NCI-H2171 treated with DMSO at 0.1 percent for 48 hours (cell line): ENCODE results near the gene CROCC.
"Not testable (repeated sequence)": the region's sequence is repeated elsewhere in the genome, so short reads cannot be mapped to it uniquely, and the experiment has no call there.

Experiments
- DNase-seq: peaks from one replicate; lab custom pipeline; 2025; lab: John Stamatoyannopoulos, UW

Gene CROCC

DNA sequence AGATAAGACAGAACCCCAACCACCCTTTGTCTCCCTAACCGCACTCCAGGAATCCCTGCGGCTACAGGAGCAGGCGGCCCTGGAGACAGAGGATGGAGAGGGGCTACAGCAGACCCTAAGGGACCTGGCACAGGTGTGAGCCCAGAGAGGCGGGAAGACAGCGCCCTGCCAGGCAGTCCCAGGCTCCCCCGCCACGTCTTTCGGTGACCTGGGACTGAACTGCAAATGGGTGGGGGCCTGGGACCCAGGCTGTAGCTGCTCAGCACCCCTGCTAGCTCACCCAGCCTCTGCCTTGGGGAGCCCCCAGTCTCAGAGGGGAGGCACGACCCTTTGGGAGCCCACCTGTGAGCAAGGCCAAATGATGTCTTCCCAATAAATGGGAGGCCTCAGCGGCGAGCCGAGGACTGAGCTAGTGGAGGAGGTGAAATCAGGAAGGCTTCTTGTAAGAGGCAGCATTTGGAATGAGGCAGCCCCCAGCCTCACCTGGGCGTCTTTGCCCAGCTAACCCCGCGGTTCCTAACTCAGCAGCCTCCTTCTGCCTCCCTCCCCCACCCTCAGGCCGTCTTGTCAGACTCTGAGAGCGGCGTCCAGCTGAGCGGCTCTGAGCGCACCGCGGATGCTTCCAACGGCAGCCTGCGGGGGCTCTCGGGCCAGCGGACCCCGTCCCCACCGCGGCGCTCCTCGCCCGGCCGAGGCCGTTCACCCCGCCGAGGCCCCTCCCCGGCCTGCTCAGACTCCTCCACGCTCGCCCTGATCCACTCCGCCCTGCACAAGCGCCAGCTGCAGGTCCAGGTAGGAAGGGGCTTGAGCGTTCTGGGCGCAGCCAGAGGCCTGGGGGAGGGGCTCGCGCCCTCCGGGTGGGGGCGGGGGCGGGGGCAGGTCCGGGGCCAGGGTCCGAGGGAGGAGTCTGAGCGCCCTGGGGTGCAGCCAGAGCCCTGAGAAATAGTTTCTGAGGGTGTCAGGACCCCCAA is 16.9 kb downstream of the CROCC start:
- DNase-seq, result no peak

- DNase-seq, result not testable (repeated sequence)
Observed at GRCh38 chr1:16939386-16940180, 17.9 kb downstream of the CROCC start.

DNA sequence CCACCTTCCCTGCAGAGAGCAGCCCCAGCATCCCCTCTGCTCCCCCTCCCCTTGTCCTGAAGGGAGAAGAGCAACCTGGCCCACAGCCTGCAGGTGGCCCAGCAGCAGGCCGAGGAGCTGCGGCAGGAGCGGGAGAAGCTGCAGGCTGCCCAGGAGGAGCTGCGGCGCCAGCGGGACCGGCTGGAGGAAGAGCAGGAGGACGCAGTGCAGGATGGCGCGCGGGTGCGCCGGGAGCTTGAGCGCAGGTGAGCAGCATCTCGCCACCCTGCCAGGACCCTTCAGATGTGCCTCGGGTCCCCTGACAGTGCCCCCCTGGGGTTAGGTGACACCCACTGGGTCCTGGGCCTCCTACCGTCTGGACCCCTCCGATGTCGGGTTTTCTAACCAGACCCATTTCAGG is 22.3 kb downstream of the CROCC start:
- DNase-seq, result no peak

DNA sequence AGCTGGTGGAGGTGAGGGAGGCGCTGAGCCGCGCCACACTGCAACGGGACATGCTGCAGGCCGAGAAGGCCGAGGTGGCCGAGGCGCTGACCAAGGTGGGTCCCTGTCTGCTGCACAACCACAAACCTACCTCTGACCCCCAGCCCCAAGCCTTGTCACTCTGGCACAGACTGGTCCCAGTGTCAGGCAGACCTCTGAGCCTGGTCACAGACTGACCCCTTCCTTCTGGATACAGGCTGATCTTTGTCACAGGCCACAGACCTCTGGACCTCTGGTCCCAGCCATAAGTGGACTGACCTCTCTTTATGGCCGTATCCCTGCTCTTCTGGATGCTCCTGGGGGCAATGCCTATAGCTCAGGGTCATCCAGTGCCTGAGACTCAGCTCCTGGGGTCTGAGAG is 23.8 kb downstream of the CROCC start:
- DNase-seq, result not testable (repeated sequence)

DNA sequence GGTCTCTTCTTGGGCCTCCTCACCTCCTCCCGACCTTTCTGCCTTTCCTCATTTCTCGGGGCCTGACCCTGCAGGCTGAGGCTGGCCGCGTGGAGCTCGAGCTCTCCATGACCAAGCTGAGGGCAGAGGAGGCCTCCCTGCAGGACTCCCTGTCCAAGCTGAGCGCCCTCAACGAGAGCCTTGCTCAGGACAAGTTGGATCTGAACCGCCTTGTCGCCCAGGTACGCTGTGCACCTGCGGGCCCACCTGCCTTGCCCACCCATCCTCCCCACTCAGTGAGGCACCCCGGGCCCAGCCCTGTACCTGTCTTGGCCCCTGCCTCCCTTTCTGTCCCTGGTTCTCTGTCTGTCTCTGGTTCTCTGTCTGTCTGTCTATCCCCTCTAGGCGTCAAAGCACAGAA is 24.5 kb downstream of the CROCC start:
- DNase-seq, result not testable (repeated sequence)

DNA sequence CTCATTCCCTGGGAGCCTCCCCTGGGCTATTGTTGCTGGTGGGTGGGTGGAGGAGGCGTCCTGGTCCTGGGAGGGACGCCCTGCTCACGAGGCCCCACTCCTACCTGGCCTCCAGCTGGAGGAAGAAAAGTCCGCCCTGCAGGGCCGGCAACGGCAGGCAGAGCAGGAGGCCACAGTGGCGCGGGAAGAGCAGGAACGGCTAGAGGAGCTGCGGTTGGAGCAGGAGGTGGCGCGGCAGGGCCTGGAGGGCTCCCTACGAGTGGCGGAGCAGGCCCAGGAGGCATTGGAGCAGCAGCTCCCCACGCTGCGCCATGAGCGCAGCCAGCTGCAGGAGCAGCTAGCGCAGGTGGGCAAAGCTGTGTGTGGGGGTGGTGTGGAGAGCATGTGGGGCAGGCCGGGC is 24.9 kb downstream of the CROCC start:
- DNase-seq, result no peak

GRCh38 chr1:16948282-16948891 is 26.7 kb downstream of the CROCC start:
- DNase-seq, result peak; percentile 51

DNA sequence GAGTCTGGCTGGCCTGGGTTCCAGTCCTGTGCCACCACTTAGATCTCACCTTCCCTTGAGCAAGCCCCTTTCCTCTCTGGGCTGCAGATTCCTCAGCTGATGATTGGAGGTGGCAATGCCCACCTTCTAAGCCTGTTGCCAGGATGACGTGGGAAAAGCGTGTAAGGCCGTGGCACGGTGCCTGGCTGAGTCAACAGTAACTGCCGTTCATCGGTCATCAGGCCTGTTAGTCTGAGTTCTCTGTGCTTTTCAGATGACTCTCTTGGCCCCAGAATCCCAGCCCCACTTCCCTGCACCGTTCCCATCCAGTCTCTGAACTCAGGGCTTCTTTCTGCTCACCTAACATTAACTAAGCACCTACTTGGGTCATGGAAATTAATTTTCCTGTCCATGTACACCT is 27.3 kb downstream of the CROCC start:
- not testable (repeated sequence) for DNase-seq

GRCh38 chr1:16952376-16952775 is 30.6 kb downstream of the CROCC start:
- not testable (repeated sequence) for DNase-seq

DNA sequence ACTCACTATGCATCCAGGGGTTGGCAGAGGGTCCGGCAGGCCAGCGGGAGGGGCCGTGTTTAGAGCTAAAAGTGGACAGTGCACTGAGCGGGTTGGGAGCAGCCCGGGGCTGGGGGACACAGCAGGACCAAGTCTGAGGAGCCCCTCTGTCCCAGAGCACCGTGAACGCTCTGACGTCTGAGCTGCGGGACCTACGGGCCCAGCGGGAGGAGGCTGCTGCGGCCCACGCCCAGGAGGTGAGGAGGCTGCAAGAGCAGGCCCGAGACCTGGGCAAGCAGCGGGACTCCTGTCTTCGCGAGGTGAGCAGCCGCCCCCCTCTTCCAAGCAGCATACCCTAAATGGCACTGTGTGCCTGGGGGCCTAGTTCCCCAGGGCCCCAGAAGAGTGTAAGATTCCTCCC is 32.8 kb downstream of the CROCC start:
- no peak for DNase-seq

GRCh38 chr1:16955186-16955585 is 33.5 kb downstream of the CROCC start:
- no peak for DNase-seq

- DNase-seq, result no peak
Observed at GRCh38 chr1:16956775-16957174, 35.0 kb downstream of the CROCC start.

DNA sequence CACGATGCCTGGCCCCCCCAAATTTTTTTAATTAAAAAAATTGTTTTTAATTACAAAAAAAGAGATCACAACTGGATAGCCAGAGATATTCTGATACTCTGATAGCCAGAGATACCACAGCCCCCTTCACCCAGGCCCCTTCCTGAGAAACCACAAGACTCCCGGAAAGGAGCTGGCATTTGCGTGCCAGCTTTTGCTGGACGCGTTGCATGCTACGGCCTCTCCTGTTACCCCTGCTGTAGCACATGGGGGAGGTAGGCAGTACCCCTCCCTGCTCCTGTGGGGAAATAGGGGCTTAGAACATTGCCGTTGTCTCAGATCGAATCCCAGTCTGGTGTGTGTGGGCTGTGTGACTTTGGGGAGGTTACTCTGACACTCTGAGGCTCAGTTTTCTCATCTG is 36.0 kb downstream of the CROCC start:
- DNase-seq, result no peak

GRCh38 chr1:16958475-16958874 is 36.7 kb downstream of the CROCC start:
- DNase-seq, result no peak

DNA sequence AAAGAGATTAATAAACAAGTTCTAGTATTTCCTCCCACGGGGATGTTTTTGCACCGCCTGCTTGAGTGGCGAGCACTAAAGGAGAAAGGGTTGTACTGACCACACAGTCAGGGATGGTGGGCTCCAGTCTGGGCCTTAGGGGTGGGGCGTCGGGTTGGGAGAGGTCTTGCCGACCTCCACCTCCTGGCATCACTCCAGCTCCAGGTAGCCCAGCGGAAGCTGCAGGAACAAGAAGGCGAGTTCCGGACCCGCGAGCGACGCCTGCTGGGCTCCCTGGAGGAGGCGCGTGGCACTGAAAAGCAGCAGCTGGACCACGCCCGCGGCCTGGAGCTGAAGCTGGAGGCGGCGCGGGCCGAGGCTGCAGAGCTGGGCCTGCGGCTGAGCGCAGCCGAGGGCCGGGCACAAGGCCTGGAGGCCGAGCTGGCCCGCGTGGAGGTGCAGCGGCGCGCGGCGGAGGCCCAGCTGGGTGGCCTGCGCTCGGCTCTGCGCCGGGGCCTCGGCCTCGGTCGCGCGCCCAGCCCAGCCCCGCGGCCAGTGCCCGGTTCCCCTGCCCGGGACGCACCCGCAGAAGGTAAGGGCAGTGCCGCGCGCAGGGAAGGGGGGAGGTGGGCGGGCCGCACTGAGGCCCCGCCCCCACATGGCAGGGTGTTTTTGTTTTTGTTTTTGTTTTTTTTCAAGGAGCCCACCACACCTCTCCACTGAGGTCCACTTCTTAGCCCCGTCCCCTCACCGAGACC is 39.0 kb downstream of the CROCC start:
- DNase-seq, result peak; percentile 60

DNA sequence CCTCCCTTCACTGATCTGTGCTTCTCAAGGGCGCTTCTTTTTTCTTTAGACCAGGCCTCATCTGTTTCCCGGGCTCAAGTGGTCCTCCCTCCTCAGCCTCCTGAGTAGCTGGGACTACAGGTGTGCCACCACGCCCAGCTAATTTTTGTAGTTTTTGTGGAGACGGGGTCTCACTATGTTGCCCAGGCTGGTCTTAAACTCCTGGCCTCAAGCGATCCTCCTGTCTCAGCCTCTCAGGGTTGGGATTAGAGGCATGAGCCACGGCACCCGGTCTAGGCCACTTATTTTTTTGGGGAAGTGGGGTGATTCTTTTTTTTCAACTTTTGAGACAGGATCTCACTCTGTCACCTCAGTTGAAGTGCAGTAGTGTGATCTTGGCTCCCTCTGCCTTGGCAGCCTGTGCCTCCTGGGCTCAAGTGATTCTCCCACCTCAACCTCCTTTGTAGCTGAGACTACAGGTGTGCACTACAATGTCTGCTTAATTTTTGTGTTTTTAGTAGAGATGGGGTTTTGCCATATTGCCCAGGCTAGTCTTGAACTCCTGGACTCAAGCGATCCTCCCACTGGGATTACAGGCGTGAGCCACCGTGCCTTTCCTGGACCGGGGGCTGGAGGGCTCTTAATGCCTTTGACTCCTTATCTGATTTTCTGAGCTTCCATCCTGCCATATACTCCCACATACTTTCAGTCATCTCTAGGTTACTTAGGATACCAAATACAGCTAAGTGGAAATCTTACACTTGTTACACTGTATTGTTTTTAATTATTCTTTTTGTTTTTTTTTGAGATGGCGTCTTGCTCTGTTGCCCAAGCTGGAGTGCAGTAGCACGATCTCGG is 39.8 kb downstream of the CROCC start:
- DNase-seq, result no peak

GRCh38 chr1:16964169-16964568 is 42.4 kb downstream of the CROCC start:
- not testable (repeated sequence) for DNase-seq

DNA sequence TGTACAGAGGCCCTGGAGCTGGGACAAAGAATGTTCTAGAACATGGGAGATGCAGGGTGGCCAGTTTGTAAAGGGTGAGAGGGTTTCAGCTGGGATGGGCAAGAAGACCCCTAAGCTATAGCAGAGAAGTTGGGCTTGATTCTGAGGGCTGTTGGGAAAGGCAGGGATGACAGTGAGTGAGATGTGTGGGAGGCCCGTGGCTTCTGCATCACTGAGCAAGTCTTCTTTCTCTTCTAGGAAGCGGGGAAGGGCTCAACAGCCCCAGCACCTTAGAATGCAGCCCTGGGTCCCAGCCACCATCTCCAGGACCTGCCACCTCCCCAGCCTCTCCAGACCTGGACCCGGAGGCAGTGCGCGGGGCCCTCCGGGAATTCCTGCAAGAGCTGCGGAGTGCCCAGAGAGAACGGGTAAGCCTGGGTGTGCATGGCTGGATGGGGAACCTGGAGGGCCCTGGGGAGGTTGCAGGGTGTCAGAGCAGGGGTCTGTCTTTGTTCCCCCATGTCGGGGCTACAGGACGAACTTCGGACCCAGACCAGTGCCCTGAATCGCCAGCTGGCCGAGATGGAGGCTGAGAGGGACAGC is 43.8 kb downstream of the CROCC start:
- DNase-seq, result no peak

DNA sequence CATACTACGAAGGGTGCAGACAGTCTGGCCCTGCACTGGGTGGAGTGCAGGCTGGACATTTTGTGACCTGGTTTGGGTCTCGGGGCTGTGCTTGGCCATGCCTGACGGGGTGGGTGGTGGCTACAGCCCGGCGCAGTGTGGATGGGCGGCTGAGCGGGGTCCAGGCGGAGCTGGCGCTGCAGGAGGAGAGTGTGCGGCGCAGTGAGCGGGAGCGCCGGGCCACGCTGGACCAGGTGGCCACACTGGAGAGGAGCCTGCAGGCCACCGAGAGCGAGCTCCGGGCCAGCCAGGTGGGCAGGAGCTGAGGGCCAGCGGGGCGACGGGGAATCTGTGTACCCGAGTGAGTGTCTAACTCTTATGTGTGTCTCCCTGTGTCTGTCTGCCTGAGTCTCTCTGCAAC is 44.6 kb downstream of the CROCC start:
- DNase-seq, result no peak

GRCh38 chr1:16967095-16967575 is 45.4 kb downstream of the CROCC start:
- no peak for DNase-seq
